ENCODE measurements around the gene ASIC1.
"Not testable (repeated sequence)": the region's sequence is repeated elsewhere in the genome, so short reads cannot be mapped to it uniquely, and the experiment has no call there.

ASIC1 gene

GRCh38 chr12:50061946-50062686 is 4.7 kb downstream of the ASIC1 start:
- DNase-seq (ENCODE audit: low read depth), result no peak

- no peak for DNase-seq (ENCODE audit: low read depth)
Observed at GRCh38 chr12:50062728-50063460, 5.5 kb downstream of the ASIC1 start.

- no peak for DNase-seq (ENCODE audit: low read depth)
Observed at GRCh38 chr12:50065726-50066310, 8.4 kb downstream of the ASIC1 start.

GRCh38 chr12:50066402-50066801 is 9.0 kb downstream of the ASIC1 start:
- DNase-seq (ENCODE audit: low read depth), result no peak

GRCh38 chr12:50069069-50069468 is 11.7 kb downstream of the ASIC1 start:
- no peak for DNase-seq (ENCODE audit: low read depth)

- no peak for DNase-seq (ENCODE audit: low read depth)
Observed at GRCh38 chr12:50069539-50069938, 12.1 kb downstream of the ASIC1 start.

- peak; percentile 34 for DNase-seq (ENCODE audit: low read depth)
Observed at GRCh38 chr12:50070314-50071060, 13.1 kb downstream of the ASIC1 start.

- no peak for DNase-seq (ENCODE audit: low read depth)
Observed at GRCh38 chr12:50072198-50072907, 15.0 kb downstream of the ASIC1 start.

- no peak for DNase-seq (ENCODE audit: low read depth)
Observed at GRCh38 chr12:50073206-50073605, 15.8 kb downstream of the ASIC1 start.

GRCh38 chr12:50073712-50074111 is 16.3 kb downstream of the ASIC1 start:
- no peak for DNase-seq (ENCODE audit: low read depth)

- peak; percentile 52 for DNase-seq (ENCODE audit: low read depth)
Observed at GRCh38 chr12:50074936-50075807, 17.8 kb downstream of the ASIC1 start.

- DNase-seq (ENCODE audit: low read depth), result no peak
Observed at GRCh38 chr12:50075808-50076170, 18.4 kb downstream of the ASIC1 start.

GRCh38 chr12:50077099-50077498 is 19.7 kb downstream of the ASIC1 start:
- DNase-seq (ENCODE audit: low read depth), result no peak

GRCh38 chr12:50078281-50078680 is 20.9 kb downstream of the ASIC1 start:
- DNase-seq (ENCODE audit: low read depth), result no peak

- no peak for DNase-seq (ENCODE audit: low read depth)
Observed at GRCh38 chr12:50079771-50080170, 22.4 kb downstream of the ASIC1 start.

- DNase-seq (ENCODE audit: low read depth), result no peak
Observed at GRCh38 chr12:50081096-50081808, 23.9 kb downstream of the ASIC1 start.

- no peak for DNase-seq (ENCODE audit: low read depth)
Observed at GRCh38 chr12:50082644-50083043, 25.2 kb downstream of the ASIC1 start.

GRCh38 chr12:50083301-50083700 is 25.9 kb downstream of the ASIC1 start:
- no peak for DNase-seq (ENCODE audit: low read depth)

- DNase-seq (ENCODE audit: low read depth), result not testable (repeated sequence)
Observed at GRCh38 chr12:50084409-50084774, 27.0 kb downstream of the ASIC1 start.

Measured in T-helper 22 cell (primary cell).